GM23338 (cell line): ENCODE results near the gene IFNG-AS1.

ENCODE experiments used
- EZH2 ChIP-seq: fragments of 200-600 bp; sonication (generic); IDR thresholded peaks from one replicate; pipeline ENCODE4 v1.8.0; 2017; ENCODE audit warnings: antibody characterized with exemption, mild to moderate bottlenecking, low read depth; ENCODE audit not compliant: unreplicated experiment
- TF ChIP-seq, protein P1 (sequence below), 2 experiments: fragments of 200-600 bp in 1 of 2; sonication (generic) in 1 of 2; conservative IDR thresholded peaks; 2 replicates each; pipeline versions ENCODE4 v1.5.1 to v1.6.1; 2016 to 2017; ENCODE audit warnings: antibody characterized with exemption in 2 of 2, low read depth in 2 of 2, mild to moderate bottlenecking in 2 of 2, moderate library complexity in 1 of 2

DNA sequence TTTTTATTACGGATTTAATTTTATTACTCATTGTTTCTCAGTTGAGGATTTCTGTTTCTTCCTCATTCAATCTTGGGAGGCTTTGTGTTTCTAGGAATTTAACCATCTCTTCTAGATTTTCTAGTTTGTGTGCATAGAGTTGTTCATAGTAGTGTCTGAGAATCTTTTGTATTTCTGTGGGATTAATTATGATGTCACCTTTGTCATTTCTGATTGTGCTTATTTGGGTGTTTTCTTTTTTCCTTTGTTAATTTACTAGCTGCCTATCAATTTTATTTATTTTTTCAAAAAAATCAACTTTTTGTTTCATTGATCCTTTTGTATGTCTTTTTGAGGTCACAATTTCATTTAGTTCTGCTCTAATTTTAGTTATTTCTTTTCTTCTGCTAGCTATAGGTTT lies 75.9 kb downstream of the IFNG-AS1 start:
- TF ChIP-seq, protein P1, sequence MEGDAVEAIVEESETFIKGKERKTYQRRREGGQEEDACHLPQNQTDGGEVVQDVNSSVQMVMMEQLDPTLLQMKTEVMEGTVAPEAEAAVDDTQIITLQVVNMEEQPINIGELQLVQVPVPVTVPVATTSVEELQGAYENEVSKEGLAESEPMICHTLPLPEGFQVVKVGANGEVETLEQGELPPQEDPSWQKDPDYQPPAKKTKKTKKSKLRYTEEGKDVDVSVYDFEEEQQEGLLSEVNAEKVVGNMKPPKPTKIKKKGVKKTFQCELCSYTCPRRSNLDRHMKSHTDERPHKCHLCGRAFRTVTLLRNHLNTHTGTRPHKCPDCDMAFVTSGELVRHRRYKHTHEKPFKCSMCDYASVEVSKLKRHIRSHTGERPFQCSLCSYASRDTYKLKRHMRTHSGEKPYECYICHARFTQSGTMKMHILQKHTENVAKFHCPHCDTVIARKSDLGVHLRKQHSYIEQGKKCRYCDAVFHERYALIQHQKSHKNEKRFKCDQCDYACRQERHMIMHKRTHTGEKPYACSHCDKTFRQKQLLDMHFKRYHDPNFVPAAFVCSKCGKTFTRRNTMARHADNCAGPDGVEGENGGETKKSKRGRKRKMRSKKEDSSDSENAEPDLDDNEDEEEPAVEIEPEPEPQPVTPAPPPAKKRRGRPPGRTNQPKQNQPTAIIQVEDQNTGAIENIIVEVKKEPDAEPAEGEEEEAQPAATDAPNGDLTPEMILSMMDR (conservative IDR thresholded peaks at IDR 0.05; ENCODE audit: low read depth in 2 of 2), result no peak
- no peak for TF ChIP-seq EZH2
